GM12878 (cell line): ENCODE results near the gene C3. TPM values are rescaled to one million over a fixed set of nuclear protein-coding genes. Genes with fewer than 3 reads are reported as not detected.

Experiments used
- ATAC-seq: fragments of 200-7000 bp; cut with Tn5 transposase; 3 replicates; pipeline ENCODE4 v1.9.1; 2020; ENCODE audit warnings: mild to moderate bottlenecking, moderate library complexity
- BruUV-seq: library from RNA; stranded (reverse); fragments of 400-500 nt; replicated peaks from 2 replicates; lab custom pipeline; 2021; lab: Mats Ljungman, UMichigan
- CTCF ChIA-PET: fragments of 300-600 bp; sonication (Branson Sonifier 250); formaldehyde crosslinking; extraction: SDS; loops from one replicate; lab custom pipeline; 2021; ENCODE audit warnings: inconsistent platforms; lab: Yijun Ruan, JAX
- POLR2A ChIA-PET: fragments of 350-600 bp; formaldehyde crosslinking; extraction: SDS; loops from one replicate; lab custom pipeline; 2021; ENCODE audit warnings: inconsistent platforms; lab: Charles Lee
- RAD21 ChIA-PET: fragments of 300-600 bp; sonication (Branson Sonifier 250); formaldehyde crosslinking; loops from one replicate; lab custom pipeline; 2023; ENCODE audit warnings: antibody characterized with exemption; ENCODE audit not compliant: unreplicated experiment; lab: Charles Lee
- SMC1A ChIA-PET: fragments of 300-600 bp; sonication (Branson Sonifier 250); formaldehyde crosslinking; loops from one replicate; lab custom pipeline; 2023; ENCODE audit not compliant: unreplicated experiment, uncharacterized antibody; lab: Charles Lee
- DNase-seq: peaks from one replicate; pipeline ENCODE4 v3.0.0-alpha.2; 2011; ENCODE audit warnings: low read depth, low spot score
- FAIRE-seq: peaks from 3 replicates; lab custom pipeline; 2011; peaks lifted over from hg19 to GRCh38; lab: Jason Lieb, UNC
- H2AFZ ChIP-seq: 2 replicates; pipeline ENCODE4 v1.6.0; 2011; ENCODE audit warnings: low read depth, low read length, control low read depth; ENCODE audit not compliant: control insufficient read depth
- H3K27ac ChIP-seq: 2 replicates; pipeline ENCODE4 v1.5.1; 2011; ENCODE audit warnings: control low read depth; ENCODE audit not compliant: control insufficient read depth, insufficient read depth
- H3K27me3 ChIP-seq, 2 experiments: replicated peaks in 1 of 2; 2 replicates each; pipeline versions ENCODE4 v1.6.0 to v1.6.1; 2011; ENCODE audit warnings: low read length in 1 of 2; ENCODE audit not compliant: control insufficient read depth in 2 of 2, insufficient read depth in 2 of 2
- H3K36me3 ChIP-seq, 2 experiments: 2 replicates each; pipeline ENCODE4 v1.5.1; 2011; ENCODE audit warnings: low read length in 1 of 2; ENCODE audit not compliant: control insufficient read depth in 2 of 2, insufficient read depth in 2 of 2
- H3K4me1 ChIP-seq: 2 replicates; pipeline ENCODE4 v1.6.1; 2011; ENCODE audit warnings: mild to moderate bottlenecking, low read length, moderate library complexity, mixed read lengths; ENCODE audit not compliant: control insufficient read depth, insufficient read depth
- H3K4me2 ChIP-seq: 2 replicates; pipeline ENCODE4 v1.6.0; 2011; ENCODE audit warnings: control low read depth; ENCODE audit not compliant: control insufficient read depth, insufficient read depth
- H3K4me3 ChIP-seq: fragments of 200-600 bp; sonication (generic); 2 replicates; pipeline ENCODE4 v1.5.1; 2016
- H3K79me2 ChIP-seq: 2 replicates; pipeline ENCODE4 v1.6.0; 2011; ENCODE audit warnings: low read length; ENCODE audit not compliant: control insufficient read depth, insufficient read depth
- H3K9ac ChIP-seq: 2 replicates; pipeline ENCODE4 v1.8.0; 2011; ENCODE audit warnings: low read length, control low read depth, mixed read lengths; ENCODE audit not compliant: control insufficient read depth, insufficient read depth
- H3K9me3 ChIP-seq: replicated peaks from 3 replicates; pipeline ENCODE4 v1.5.1; 2011; ENCODE audit warnings: mild to moderate bottlenecking, low read length; ENCODE audit not compliant: control insufficient read depth, insufficient read depth
- H4K20me1 ChIP-seq: 2 replicates; pipeline ENCODE4 v1.6.0; 2011; ENCODE audit not compliant: control insufficient read depth, insufficient read depth
- DPF2 ChIP-seq: fragments of 450-650 bp; IDR thresholded peaks from 2 replicates; pipeline ENCODE4 v1.6.1; 2017; ENCODE audit warnings: mild to moderate bottlenecking
- NFXL1 ChIP-seq: fragments of 450-650 bp; IDR thresholded peaks from 2 replicates; pipeline ENCODE4 v1.6.1; 2017; ENCODE audit warnings: antibody characterized with exemption, mild to moderate bottlenecking, borderline replicate concordance
- NFYA ChIP-seq: IDR thresholded peaks from 2 replicates; pipeline ENCODE4 v1.6.1; 2011; ENCODE audit warnings: low read depth, mild to moderate bottlenecking, low read length, improper control_type of control experiment, borderline replicate concordance
- SIN3A ChIP-seq: IDR thresholded peaks from 2 replicates; pipeline ENCODE4 v1.6.1; 2012; ENCODE audit warnings: low read depth, low read length, improper control_type of control experiment
- STAT3 ChIP-seq: IDR thresholded peaks from 2 replicates; pipeline ENCODE4 v1.6.1; 2011; ENCODE audit warnings: low read depth, low read length, improper control_type of control experiment
- WGBS: methylation state at CpG from one replicate; pipeline ENCODE4 v1.1.6; 2016; ENCODE audit warnings: low lambda C conversion rate; ENCODE audit not compliant: insufficient replicate concordance, insufficient coverage; ENCODE audit errors: missing lambda C conversion rate; 5-methylcytosine and 5-hydroxymethylcytosine counted together
- in situ Hi-C: fragments of 300-500 bp; cut with MboI; formaldehyde crosslinking; loops from 9 replicates; pipeline ENCODE4 v1.14.3; 2018; ENCODE audit warnings: mixed read lengths
- intact Hi-C: fragments of 100-400 bp; cut with micrococcal nuclease; formaldehyde crosslinking; loops from one replicate; pipeline ENCODE4 v1.14.2; 2022; ENCODE audit not compliant: unreplicated experiment
- polyA plus RNA-seq, 11 experiments: library from polyadenylated mRNA; depleted of rRNA in 4 of 11; unstranded in 6 of 11; stranded (reverse) in 5 of 11; fragments of >200 nt; fragmentation: Nextera tagmentation in 4 of 11; fragmentation: Illumina TruSeq in 1 of 11; extraction: Ambion mirVana in 4 of 11; extraction: Trizol in 1 of 11; gene quantifications; 1 replicate in 1 of 11; 2 replicates in 10 of 11; pipeline versions ENCODE4 v1.2.1 to v1.2.3, GENCODE V29; 2011 to 2016; ENCODE audit warnings: inconsistent platforms in 2 of 11, missing spikeins in 2 of 11, low read depth in 1 of 11
- total RNA-seq, 4 experiments: library from RNA; depleted of rRNA in 3 of 4; stranded (reverse); fragments of >200 nt in 3 of 4; fragmentation: Illumina TruSeq in 1 of 4; extraction: Trizol in 1 of 4; gene quantifications; 2 replicates each; pipeline versions ENCODE4 v1.2.1 to v1.2.3, GENCODE V29; 2013 to 2021
- TF ChIP-seq, protein P1 (sequence below): fragments of 450-650 bp; IDR thresholded peaks from 2 replicates; pipeline ENCODE4 v1.6.1; 2014; ENCODE audit warnings: mild to moderate bottlenecking

C3 gene
- total and polyA plus RNA-seq, 10 of the 15 experiments (the other 5 are each of a cell fraction or from before 2014, with no cell fraction given): 0.20 to 6.7 (median 0.72) TPM

DNA sequence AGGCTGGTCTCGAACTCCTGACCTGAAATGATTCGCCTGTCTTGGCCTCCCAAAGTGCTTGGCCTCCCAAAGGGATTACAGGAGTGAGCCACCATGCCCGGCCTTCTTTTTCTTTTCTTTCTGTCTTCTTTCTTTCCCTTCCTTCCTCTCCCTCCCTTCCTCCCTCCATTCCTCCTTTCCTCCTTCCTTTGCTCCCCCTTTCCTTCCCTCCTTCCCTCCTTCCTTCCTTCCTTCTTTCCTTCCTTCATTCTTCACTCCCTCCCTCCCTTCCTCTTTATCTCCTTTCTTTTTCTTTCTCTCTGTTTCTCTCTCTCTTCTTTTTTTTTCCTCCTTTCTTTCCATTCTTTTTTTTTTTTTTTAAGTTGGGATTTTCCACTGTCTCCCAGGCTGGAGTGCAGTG, 12.1 kb downstream of the C3 start:
- Histone ChIP-seq H3K9ac (no peak overlapping the region), H2AFZ (no peak overlapping the region), H3K79me2 (no peaks in the 10 kb centered on the region), H3K9me3 (no peaks in the 10 kb centered on the region), H3K4me2 (no peak overlapping the region), H3K36me3 (no peaks in the 10 kb centered on the region), H3K4me3 (no peak overlapping the region), H3K27ac (no peak overlapping the region), H3K4me1 (no peaks in the 10 kb centered on the region), H4K20me1 (no peaks in the 10 kb centered on the region), H3K27me3 (no peaks in the 10 kb centered on the region; a peak in 2 of 4 replicates)
- ATAC-seq (no peak), DNase-seq (no peak), FAIRE-seq (no peak)
- TF ChIP-seq STAT3: no peak
- TF ChIP-seq SIN3A: no peak
- no peak for TF ChIP-seq NFXL1
- no peak for TF ChIP-seq DPF2
- TF ChIP-seq, protein P1, sequence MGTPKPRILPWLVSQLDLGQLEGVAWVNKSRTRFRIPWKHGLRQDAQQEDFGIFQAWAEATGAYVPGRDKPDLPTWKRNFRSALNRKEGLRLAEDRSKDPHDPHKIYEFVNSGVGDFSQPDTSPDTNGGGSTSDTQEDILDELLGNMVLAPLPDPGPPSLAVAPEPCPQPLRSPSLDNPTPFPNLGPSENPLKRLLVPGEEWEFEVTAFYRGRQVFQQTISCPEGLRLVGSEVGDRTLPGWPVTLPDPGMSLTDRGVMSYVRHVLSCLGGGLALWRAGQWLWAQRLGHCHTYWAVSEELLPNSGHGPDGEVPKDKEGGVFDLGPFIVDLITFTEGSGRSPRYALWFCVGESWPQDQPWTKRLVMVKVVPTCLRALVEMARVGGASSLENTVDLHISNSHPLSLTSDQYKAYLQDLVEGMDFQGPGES: no peak
- in situ Hi-C loops (no loop called here), intact Hi-C loops (no loop called here)
- ChIA-PET SMC1A (interaction anchor here (1.0 kb wide), 1 partner anchor 77 kb away, joined by 3 read pairs; no protein-coding TSS in a partner anchor), RAD21 (no interaction called here), POLR2A (no interaction called here), CTCF (interaction anchor here (0.6 kb wide), 1 partner anchor 12 kb away, joined by 3 read pairs; the partner anchor contains the start of gene C3)
- BruUV-seq: no TSS peak
- WGBS: 11% methylated on average over 3 of the region's 3 CpGs

DNA sequence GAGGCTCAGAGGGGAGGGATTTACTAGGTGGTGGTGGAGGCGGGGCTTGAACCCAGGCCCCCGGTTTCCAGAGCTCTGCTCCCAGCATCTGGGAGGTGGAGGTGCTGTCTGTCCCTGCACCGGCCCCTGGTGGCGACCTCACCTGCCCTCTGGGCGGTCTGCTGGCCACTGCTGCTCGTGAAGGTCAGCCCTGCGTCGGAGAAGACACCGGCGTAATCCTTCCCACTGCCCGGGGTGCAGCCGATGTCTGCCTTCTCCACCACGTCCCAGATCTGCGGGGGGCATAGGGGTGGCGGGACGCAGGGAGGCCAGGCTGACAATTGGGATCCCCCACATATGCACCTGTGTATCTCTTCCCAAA, 12.8 kb downstream of the C3 start:
- Histone ChIP-seq H3K79me2 (no peaks in the 10 kb centered on the region), H3K27me3 (no peaks in the 10 kb centered on the region; a peak in 2 of 4 replicates), H3K4me1 (no peaks in the 10 kb centered on the region), H3K36me3 (no peaks in the 10 kb centered on the region), H4K20me1 (no peaks in the 10 kb centered on the region), H2AFZ (no peak overlapping the region), H3K9me3 (no peaks in the 10 kb centered on the region), H3K27ac (no peak overlapping the region), H3K4me2 (no peak overlapping the region), H3K9ac (no peak overlapping the region), H3K4me3 (no peak overlapping the region)
- intact Hi-C loops (no loop called here), in situ Hi-C loops (no loop called here)
- ATAC-seq (no peak), DNase-seq (no peak), FAIRE-seq (no peak)
- ChIA-PET POLR2A (no interaction called here), CTCF (interaction anchor here (0.6 kb wide), 1 partner anchor 19 kb away, joined by 3 read pairs; no protein-coding TSS in a partner anchor), SMC1A (no interaction called here), RAD21 (no interaction called here)
- 63% methylated on average over 16 of the region's 16 CpGs for WGBS
- BruUV-seq: no TSS peak
- no peak for TF ChIP-seq NFYA
